GM18870 (cell line): ENCODE measurements around the gene EPHA6.
"Not testable (repeated sequence)": the region's sequence is repeated elsewhere in the genome, so short reads cannot be mapped to it uniquely, and the experiment has no call there.

Source experiments
- ATAC-seq: cut with Tn5 transposase; IDR thresholded peaks from one replicate; pipeline ENCODE4 v1.9.1; 2021; ENCODE audit warnings: moderate library complexity; ENCODE audit not compliant: unreplicated experiment

Gene EPHA6

DNA sequence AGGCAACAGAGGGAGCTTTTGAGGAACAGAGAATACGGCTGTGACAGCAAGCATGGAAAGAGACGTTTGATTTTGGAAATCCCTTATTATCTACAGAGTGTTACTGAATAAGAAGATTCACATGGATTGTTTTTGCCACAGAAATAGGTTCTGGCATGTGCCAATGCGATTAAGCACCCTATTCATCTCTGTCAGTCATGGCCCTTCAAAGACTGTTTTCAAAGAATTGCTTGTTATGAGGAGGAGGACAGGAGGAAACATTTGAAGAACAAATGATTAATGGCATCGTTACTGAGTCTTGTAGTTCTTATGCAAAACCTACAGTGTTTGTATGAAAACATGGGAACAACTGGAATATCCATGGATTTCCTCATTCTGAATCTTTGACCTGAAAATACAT is 86.2 kb downstream of the EPHA6 start:
- no peak for ATAC-seq

DNA sequence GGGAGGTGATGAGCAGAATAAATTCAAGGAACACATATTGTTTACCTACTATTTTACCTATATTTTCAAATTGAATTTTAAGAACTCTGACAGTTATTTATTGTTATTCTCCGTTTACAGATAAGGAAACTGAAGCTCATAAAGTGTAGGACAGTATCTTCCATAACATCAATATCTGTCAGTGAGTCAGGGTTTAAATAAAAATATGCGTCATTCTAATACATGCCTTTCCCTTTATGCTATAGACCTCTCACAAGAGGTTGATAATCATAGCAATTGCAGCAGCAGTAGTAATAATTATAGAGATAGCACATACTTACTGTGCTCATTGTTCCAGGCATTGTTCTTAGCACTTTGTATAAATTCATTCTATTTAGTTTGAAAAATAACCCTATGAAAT is 101.1 kb downstream of the EPHA6 start:
- no peak for ATAC-seq

DNA sequence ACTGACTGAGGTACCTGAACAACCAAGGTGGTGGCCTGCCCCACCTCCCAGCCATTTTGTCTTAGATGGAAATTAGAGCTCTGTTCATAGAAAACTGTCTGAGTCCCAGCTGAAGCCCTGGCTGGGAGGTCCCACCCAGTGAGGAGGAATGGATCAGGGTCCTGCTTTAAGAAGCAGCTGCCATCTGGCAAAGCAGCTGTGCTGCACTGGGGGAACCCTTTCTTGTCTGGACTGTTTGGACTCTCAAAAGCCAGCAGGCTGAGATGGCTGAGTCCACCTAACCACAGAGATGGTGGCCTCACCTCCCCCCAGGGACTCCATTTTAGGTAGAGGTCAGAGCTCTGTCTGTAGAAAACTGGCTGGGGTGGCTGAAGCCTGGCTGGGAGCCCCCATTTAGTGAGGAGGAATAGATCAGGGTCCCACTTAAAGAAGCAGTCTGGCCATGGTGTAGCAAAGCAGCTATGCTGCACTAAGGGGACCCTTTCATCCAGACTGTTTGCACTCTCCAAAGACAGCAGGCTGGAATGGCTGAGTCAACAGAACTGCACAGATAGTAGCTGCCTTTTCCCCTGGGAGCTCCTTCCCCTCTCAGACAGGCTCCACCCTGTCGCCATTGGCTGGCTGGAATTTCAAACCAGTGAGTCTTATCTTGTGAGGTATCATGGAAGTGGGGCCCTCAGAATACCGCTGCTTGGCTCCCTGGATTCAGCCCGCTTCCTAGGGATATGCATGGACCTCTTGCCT is 116.9 kb downstream of the EPHA6 start:
- no peak for ATAC-seq

DNA sequence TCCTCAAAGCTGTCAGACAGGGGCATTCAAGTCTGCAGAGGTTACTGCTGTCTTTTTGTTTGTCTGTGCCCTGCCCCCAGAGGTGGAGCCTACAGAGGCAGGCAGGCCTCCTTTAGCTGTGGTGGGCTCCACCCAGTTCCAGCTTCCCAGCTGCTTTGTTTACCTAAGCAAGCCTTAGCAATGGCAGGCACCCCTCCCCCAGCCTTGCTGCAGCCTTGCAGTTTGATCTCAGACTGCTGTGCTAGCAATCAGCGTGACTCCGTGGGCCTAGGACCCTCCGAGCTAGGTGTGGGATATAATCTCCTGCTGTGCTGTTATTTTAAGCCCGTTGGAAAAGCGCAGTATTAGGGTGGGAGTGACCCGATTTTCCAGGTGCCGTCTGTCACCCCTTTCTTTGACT is 127.7 kb downstream of the EPHA6 start:
- ATAC-seq: not testable (repeated sequence)

DNA sequence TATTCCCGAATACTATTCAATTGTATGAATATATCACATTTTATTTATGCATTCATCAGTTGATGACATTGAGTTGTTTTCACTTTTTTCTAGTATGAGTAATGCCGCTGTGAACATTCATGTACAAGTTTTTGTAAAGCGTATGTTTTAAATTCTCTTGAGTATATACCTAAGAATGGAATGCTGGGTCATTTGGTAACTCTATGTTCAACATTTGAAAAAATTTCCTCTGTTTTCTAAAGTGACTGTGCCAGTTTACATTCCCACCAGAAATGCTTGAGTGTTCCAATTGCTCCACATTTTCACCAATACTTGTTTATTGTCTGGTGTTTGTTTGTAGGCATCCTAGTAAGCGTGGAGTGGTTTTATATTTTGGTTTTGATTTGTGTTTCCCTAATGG is 144.5 kb downstream of the EPHA6 start:
- ATAC-seq: no peak

DNA sequence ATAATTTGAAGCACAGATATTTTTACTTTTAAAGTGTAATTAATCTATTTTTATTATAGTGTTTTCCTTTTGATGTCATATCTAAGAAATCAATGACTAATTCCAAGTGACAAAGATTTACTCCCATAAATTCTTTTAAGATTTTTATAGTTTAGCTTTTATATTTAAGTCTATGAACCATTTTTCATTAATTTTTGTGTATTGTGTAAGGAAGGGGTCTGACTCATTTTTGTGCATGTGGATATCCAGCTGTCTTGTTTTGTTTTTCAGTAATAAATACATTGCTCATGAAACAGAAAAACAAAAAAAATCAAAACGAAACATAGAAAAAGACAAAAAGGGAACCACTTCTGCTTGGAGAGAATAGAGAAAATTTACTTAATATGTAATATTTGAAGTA is 145.1 kb downstream of the EPHA6 start:
- no peak for ATAC-seq

DNA sequence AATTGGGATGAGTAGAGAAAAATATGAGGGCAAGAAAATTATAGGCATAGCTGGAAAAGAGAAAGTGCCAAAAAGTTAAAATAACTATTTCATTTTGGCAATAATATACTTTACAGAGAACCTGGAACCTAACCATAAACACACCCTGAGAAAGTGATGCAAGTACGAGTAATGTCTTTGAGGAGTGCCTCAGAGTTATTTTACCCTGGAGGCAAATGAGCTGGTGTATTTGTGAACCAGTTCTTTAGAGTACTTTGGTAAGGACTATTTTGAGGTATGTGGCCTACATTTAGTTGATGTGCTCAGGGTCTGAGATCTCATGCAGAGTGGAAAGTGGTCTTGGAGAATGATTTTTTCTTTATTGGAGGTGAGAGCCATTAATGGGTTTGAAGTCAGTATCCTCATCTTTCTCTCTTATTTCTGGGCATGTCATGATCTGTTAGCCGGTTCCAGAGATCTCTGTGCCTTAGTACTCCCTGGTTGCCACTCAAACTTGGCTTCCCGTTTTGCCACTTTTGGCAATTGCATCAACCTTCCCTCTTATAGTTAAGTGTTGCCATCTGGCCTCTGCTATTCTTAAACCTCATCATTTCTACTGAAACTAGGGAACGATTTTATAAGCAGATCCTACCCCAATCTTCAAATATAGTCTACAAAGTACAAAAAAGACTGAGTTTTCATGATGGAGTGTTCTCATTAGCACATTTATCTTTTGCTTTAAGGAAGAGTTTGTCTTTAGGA is 145.7 kb downstream of the EPHA6 start:
- no peak for ATAC-seq

DNA sequence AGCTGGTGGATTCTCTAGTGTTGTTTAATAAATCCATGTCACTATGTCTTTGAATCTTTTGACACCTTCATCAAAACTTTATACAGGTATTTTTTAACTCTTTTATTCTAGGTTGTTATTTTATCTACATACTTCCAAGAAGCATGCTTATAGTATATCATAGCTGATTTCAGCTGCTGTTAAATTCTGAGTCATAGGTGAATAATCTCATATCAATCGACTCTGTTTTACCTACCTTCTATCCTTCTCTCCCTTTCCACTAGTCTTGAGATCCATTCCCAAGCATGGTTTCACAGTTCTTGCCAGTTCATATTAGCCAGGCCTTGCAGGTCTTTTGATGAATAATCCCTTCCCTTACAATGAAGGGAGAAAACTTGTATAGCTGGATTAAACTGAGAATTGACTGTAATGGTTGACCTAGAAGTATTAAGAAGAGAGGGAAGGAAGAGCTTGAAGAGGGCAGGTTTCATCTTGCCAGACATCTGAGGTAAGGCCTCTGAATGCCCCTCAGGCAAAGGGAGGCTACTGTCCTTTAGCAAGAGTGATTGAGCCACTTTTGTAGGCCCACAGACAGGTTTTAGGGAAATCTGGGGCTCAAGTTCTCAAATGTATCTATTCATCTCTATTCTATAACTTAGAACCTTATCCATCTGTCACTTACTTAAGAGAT is 146.4 kb downstream of the EPHA6 start:
- no peak for ATAC-seq

DNA sequence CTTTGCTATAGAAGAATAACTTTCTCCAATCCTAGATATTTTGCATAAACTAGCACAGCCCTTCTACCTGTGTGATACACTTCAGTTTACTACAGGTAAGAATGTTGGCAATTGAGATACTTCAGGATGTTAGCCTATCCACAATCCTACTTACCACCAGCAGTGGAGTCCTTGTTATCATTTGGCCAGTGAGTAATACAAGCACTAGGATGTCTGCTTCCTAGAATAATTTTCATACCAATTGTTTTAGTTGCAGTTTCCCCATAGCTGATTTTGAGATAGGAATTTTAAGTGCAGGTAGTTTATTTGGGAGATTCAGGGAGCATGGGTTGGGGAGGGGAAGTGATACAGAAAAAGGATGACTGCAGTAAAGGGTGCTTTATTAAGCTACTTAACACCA is 147.2 kb downstream of the EPHA6 start:
- ATAC-seq: no peak

DNA sequence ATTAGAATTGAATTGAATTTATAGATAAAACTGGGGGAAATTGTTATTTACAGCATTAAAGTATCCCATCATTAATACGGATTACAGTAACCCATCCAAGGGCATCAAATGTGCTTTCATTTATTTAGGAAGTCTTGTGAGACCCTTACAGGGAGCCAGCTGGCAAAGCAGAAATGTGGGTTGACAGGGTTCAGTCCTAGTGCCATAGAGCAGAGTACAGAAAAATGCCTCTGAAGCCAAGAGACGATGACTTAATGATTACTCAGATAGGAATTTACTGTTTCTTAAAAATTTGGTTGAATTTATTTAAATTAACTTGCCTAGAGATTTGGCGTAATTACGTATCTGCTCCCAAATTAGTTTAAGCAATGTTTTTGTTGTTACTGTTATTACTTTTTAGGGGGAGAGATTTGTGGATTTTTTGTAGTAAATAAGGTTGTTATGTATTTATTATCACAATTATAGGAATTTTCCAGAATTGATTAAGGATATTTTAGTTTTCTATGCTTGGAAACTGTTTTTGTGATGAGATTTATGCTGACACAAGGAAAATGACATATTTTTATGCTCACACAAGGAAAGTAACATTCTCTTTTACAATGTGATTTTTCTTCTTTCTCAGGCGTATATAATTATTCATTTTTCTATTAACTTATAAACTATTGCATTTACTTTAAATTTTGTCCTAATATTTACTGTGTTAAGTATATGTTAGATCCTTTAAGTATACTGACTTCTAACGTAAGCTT is 152.0 kb downstream of the EPHA6 start:
- ATAC-seq: no peak

DNA sequence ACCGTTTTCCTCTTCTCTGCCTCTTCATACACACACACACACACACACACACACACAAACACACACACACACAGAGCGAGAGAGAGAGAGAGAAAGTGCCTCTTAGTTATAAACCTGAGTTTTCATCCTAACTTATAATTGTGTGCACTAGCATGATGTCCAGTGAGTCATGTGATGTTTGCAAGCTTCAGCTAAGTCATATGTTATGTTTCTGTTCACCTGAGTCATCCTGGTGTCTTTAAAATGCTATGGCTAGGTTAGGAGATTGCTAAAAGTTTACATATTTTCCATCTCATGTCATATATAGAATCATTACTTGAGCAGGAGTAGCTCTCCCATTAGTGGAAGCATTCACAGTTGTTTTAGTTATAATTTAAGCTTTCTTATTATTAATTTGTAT is 155.8 kb downstream of the EPHA6 start:
- no peak for ATAC-seq

DNA sequence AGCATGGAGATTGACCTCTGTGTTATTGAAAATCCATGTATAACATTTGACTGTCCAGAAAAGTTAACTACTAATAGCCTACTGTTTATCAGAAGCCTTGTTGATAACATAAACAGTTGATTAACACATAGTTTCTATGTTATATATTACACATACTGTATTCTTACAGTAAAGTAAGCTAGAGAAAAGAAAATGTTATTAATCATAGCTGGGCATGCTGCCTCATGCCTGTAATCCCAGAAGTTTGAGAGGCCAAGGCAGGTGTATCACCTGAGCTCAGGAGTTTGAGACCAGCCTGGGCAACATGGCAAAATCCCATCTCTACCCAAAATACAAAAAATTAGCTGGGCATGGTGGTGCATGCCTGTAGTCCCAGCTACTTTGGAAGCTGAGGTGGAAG is 163.3 kb downstream of the EPHA6 start:
- no peak for ATAC-seq

DNA sequence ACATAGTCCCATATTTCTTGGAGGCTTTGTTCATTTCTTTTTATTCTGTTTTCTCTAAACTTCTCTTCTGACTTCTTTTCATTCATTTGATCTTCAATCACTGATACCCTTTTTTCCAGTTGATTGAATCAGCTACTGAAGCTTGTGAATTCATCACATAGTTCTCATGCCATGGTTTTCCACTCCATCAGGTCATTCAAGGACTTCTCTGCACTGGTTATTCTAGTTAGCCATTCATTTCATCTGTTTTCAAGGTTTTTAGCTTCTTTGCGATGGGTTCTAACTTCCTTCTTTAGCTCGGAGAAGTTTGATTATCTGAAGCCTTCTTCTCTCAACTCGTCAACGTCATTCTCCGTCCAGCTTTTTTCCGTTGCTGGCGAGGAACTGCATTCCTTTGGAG is 169.3 kb downstream of the EPHA6 start:
- ATAC-seq: not testable (repeated sequence)

DNA sequence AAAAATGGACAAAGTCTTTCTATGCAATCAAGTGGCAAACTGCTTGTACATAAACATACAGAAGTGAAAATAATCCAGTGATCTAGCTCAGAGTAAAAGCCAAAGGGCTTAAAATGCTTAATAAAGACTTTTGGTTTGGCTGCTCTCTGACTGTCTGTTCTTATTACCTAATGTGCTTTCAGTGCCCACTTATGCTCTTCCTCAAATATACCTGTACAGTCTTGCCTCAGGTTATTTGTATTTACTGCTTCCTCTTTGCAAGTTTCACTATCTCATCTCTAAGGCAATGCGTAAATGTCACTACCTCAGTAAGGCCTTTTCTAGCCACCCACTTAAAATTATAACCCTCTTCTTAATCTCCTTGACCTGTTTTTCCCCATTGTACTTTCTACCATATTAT is 171.8 kb downstream of the EPHA6 start:
- ATAC-seq: no peak

DNA sequence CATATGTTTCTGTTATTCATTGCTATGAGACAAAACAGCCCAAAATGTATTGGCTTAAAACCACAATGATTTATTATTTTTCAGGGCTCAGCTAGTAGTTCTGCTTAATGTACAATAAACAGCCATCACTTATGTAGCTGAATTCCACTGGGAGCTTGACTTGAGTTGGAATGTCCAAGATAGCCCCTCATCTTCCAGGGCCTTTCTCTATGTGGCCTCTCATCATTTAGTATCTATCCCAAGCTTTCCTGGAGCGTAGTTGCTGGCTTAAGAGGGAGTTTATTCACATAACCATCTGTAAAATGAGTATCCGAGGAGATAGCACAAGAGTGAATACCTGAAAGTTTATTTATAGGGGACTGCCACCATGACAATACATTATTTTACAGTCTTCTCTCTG is 176.8 kb downstream of the EPHA6 start:
- ATAC-seq: no peak

DNA sequence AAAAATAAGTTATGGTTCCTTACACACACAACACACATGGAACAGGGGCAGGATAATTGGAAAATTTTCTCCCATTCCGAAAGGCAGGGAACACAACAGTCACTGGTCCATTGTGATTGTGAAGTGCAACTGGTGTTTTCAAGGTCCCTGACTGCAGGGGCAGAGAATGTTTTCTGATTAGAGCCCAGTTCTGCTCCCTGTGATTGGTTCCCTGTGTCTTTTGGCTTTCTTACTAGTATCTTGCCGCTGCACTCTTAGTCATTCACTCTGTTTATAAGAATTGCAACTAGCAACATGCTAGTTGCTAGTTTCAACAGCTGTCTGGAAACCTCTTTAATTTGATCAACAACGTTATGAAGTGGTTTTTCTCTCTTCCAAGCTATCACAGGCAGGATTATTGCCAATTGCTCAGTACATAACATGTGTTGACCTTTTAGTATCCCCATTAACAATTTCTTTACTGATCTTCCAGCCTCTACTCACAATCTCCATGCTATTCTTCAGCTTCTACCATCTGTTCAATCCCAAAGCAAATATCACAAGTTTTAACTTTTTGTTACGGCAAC is 177.5 kb downstream of the EPHA6 start:
- no peak for ATAC-seq

DNA sequence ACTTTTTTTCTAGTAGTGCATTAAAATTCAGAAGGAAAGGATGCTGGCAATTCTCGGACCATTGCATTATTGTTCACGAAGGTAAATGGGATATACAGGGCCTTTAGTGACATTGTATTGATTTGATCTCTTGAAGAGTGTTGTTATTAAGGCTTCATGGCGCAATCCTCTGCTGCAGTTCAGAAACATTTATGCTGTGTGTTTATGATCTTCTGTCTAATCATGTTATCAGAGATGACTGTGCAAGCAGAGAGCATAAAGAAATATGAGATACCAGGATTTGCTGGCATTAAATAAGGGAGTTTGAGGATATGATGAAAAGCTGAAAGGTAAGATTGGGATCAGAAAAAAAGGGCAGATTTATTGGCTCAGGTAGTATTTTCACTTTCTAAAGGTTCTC is 180.6 kb downstream of the EPHA6 start:
- ATAC-seq: no peak

DNA sequence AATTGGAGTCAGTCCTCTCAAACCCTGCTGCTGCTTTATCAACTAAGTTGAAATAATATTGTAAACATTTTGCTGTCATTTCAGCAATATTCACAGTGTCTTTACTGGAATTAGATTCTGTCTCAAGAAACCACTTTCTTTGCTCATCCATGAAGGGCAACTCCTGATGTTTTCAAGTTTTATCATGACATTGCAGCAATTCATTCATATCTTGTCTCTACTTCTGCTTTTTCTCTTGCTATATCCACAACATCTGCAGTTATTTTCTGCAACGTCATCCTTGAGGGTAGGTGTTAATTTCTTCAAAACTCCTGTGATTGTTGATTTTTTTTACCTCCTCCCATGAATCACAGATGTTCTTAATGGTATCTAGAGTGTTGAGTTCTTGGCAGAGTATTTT is 181.6 kb downstream of the EPHA6 start:
- ATAC-seq: no peak

DNA sequence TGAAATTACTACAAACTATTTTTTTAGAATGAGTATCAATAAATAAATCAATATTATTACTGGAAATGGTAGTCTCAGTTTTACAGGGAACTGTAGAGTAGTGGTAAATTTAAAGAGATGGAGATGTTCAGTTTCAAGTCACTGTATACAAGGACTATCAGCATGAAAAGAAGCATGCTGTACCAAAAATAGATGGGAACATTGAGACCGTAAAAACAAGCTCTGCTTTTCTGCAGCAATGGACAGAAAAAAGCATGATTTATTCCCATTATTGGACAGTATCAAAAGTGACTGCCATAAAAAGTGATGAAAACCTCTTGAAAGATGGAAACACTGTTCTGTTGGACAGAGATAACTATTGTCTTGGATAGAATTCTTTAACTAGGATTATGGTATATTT is 187.2 kb downstream of the EPHA6 start:
- no peak for ATAC-seq

DNA sequence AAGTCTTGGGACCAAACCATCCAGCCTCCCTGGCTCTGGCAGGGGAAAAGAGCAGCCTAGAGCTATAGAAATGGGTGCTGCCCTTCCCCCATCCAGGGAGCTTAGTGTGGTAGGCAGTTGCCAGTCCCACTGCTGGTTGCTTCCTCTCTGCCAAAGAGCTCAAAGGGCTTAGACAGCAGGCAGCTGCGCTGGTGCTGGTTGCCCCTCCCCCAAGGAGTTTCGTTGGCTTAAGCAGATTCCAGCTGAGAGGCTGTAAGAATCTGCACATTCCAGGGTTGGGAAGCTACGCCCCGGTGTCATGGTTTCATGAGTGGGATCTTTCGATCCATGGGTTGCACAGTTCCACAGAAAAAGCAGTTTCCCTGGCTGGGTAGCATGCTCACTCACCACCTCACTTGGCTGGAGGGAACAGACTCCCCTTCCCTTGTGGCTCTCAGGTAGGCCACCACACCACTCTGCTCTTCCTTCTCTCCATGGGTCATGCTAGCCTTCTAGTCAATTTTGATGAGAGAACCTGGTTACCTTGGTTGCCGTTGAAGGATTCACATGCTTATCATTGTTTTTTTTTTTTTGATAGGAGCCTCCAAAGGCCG is 195.1 kb downstream of the EPHA6 start:
- no peak for ATAC-seq
